GM10266 (cell line): ENCODE data around the gene ST7.
"Not testable (repeated sequence)": the region's sequence is repeated elsewhere in the genome, so short reads cannot be mapped to it uniquely, and the experiment has no call there.

ENCODE experiments used
- DNase-seq: peaks from one replicate; pipeline ENCODE4 v3.0.0; 2012; ENCODE audit errors: extremely low spot score
- CTCF ChIP-seq: IDR thresholded peaks from 2 replicates; pipeline ENCODE4 v1.5.1; 2012; ENCODE audit warnings: mild to moderate bottlenecking, low read depth; ENCODE audit not compliant: control insufficient read depth, insufficient read depth; ENCODE audit errors: missing control alignments

ST7 gene

GRCh38 chr7:117113871-117114270 lies 160.6 kb downstream of the ST7 start:
- TF ChIP-seq CTCF, result no peak
- DNase-seq, result no peak

GRCh38 chr7:117114272-117114671 lies 161.0 kb downstream of the ST7 start:
- no peak for DNase-seq
- no peak for TF ChIP-seq CTCF

- no peak for DNase-seq
- TF ChIP-seq CTCF, result no peak
Measured at GRCh38 chr7:117116211-117116610, 162.9 kb downstream of the ST7 start.

DNA sequence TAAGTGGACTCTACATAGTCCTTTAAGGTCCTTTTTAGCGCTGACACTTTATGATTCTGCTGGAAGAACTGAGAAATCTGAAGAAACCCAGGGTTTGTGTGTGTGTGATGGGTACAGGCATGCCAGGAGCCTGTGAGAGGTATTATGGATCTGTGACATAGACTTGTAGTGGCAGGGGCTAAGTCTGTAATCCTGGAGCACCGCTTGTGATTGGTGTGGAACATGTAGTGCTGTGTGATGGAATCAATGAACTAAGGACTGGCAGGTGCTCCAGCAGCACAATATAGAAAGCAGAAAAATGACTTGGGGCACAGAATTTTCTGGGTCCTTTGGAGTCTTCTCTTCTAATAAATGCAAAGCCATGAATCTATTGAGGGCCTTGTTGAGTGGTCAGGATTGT lies 163.9 kb downstream of the ST7 start:
- TF ChIP-seq CTCF, result no peak
- no peak for DNase-seq

- no peak for DNase-seq
- TF ChIP-seq CTCF, result no peak
Measured at GRCh38 chr7:117118579-117119180, 165.4 kb downstream of the ST7 start.

GRCh38 chr7:117119192-117119924 lies 166.1 kb downstream of the ST7 start:
- DNase-seq, result peak; percentile 20
- peak; percentile 69 for TF ChIP-seq CTCF

GRCh38 chr7:117120321-117120720 lies 167.0 kb downstream of the ST7 start:
- DNase-seq, result not testable (repeated sequence)

DNA sequence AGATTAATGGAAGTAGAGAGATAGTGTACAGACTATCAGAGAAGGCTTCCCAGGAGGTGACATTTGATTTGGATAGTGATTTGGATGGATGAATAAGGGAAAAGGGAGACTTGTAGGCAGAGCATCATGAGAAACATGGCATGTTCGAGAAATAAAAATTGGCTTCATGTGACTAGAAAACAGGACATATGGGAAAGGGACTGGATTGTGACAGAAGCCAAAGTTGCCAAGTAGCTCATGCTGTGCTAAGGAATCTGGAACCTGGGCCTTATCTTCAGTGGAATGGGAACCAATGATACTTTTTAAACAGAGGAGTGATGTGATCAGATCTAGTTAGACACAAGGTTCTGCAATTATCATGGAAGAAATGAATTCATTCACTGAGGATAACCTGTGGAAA lies 168.7 kb downstream of the ST7 start:
- not testable (repeated sequence) for DNase-seq
